ENCODE results near the gene MSMO1. TPM values are rescaled to one million over a fixed set of nuclear protein-coding genes. Genes with fewer than 3 reads are reported as not detected.

MSMO1 gene
- total RNA-seq, 4 donors from 2014 or later, result 13.2 to 45.2 (median 19.3) TPM

DNA sequence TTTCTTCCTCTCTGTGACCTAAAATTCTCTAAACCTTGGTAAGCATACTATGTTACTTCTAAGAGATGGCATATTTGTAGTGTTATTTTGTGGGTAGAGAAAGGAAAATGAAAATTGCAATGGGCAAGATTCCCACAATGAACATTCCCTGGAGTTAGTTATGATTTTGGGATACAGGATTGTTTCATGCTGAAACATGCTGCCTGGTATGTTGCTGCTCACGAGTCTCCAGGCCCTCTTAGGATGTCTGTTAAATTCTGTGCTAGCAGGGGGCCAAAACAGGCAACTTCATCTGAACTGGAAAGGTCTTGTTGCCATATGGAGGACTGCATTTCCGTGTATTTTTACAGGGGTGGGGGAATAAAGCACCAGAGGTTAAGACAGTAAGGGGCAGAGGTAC lies 18.9 kb upstream of the MSMO1 start:
- DNase-seq (ENCODE audit: low spot score), result no peak
- ATAC-seq (ENCODE audit: low FRiP score), result no peak
- TF ChIP-seq, protein P1, sequence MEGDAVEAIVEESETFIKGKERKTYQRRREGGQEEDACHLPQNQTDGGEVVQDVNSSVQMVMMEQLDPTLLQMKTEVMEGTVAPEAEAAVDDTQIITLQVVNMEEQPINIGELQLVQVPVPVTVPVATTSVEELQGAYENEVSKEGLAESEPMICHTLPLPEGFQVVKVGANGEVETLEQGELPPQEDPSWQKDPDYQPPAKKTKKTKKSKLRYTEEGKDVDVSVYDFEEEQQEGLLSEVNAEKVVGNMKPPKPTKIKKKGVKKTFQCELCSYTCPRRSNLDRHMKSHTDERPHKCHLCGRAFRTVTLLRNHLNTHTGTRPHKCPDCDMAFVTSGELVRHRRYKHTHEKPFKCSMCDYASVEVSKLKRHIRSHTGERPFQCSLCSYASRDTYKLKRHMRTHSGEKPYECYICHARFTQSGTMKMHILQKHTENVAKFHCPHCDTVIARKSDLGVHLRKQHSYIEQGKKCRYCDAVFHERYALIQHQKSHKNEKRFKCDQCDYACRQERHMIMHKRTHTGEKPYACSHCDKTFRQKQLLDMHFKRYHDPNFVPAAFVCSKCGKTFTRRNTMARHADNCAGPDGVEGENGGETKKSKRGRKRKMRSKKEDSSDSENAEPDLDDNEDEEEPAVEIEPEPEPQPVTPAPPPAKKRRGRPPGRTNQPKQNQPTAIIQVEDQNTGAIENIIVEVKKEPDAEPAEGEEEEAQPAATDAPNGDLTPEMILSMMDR (IDR thresholded peaks at IDR 0.05), result no peak

DNA sequence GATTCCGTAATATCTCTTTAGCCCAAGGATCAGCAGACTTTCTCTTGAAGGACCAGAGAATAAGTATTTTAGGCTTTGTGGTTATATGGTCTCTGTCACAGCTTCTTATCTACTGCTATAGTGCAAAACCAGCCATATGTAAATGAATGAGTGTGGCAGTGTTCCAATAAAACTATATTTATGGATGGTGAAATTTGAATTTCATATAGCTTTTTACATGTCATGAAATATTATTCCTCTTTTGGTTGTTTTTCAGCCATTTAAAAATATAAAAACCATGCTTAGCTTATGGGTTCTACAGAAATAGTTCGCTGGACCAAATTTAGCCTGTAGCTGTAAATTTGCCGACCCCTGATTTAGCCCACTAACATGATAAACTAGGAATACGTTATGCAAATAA lies 18.0 kb upstream of the MSMO1 start:
- TF ChIP-seq, protein P1 (IDR thresholded peaks at IDR 0.05), result no peak
- no peak for ATAC-seq (ENCODE audit: low FRiP score)
- DNase-seq (ENCODE audit: low spot score), result no peak

DNA sequence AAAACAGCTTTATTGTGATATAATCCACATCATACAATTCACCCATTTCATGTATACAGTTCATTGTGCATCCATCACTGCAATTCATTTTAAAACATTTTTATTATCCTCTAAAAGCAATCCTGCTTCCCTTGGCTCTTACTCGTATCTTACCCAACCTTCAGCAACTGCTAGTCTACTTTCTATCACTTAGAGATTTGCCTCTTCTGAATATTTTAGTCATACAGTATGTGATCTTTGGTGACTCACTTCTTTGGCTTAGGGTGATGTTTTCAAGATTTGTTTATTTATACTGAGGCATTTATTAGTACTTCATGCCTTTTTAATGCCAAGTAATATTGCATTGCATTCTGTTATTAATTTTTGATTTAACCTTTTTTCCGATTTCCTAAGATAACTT lies 15.0 kb upstream of the MSMO1 start:
- TF ChIP-seq, protein P1 (IDR thresholded peaks at IDR 0.05), result no peak
- ATAC-seq (ENCODE audit: low FRiP score), result no peak
- DNase-seq (ENCODE audit: low spot score), result no peak

DNA sequence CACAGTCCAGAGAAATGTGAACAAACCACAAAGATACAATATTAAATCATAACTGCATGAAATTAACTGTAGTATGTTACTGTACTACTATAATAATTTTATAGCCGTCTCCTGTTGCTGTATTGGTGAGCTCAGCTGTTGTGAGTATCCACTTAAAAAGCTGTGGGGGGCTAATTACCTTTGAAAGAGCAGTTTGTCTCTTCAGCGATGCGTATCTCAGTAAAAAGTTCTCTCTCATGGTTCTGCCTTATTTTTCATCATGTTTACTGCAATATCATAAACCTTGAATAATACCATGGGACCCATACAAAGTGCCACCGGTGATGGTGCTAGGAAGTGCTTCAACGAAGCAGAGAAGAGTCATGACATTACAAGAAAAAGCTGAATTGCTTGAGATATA lies 8.4 kb upstream of the MSMO1 start:
- TF ChIP-seq, protein P1 (IDR thresholded peaks at IDR 0.05), result no peak
- no peak for ATAC-seq (ENCODE audit: low FRiP score)
- no peak for DNase-seq (ENCODE audit: low spot score)

DNA sequence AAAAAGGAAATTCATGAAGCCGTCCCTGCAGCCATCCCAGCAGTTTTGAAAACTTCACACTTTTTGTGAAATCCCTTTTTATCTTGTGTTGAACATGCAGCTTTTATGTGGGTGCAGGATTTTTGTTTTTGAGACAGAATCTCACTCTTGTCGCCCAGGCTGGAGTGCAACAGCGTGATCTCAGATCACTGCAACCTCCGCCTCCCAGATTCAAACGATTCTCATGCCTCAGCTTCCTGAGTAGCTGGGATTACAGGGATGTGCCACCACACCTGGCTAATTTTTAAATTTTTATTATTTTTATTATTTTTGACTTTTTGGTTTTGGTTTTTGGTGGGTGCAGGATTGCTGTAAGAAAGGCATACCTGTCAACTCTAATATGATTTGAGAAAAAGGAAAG lies 8.0 kb upstream of the MSMO1 start:
- no peak for DNase-seq (ENCODE audit: low spot score)
- no peak for ATAC-seq (ENCODE audit: low FRiP score)
- TF ChIP-seq, protein P1 (IDR thresholded peaks at IDR 0.05), result no peak

DNA sequence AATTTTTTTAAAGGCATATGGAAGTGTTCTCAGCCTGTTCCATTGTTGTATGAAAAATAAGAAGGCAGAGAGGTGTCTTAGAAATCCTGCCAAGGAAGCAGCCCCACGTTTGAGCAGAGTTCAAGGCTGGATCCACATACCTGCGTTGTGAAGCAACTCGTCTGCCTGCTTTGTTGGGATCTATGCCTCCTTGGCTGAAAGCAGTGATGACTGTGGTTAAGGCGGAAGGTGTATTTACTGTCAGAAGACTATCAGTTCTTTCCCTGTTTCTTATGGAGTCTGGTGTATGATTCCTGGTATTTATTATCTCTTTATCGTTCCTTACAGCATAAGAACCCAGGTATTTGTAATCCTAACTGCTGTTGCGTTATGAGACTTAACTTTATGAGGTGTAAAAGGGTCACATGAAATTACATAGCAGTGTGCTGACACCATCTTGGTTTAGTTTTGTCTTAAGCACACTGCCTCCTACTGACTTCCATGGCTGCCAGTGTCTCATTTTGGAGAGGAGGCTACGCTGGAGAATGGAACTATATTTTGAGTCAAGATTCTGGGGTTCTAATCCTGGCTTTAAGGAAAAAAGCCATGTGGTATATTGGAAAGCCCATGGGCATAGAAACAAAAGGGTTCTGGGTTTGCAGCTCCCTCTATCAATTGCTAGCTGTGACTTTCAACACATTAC lies 3.1 kb upstream of the MSMO1 start:
- DNase-seq (ENCODE audit: low spot score) (no peak), ATAC-seq (ENCODE audit: low FRiP score) (no peak)
- TF ChIP-seq, protein P1 (IDR thresholded peaks at IDR 0.05), result no peak

DNA sequence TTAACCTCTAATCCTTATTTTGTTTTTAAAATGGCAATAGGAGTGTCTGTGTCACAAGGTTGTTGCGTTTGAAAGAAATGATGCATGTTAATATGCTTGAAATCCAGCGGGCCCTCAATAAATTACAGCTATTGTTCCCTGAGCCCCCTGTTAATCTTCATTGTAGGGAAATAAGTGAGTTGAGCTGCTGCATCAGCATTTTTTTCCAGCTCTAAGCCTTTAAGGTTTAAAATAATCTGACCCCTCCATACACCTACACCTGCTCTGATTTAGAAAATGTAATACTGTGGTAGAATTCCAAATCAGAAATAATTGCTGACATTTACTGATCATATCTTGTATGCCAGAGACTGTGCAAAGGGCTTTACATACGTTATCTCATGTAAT lies 2.6 kb upstream of the MSMO1 start:
- TF ChIP-seq, protein P1 (IDR thresholded peaks at IDR 0.05), result no peak
- no peak for DNase-seq (ENCODE audit: low spot score)
- ATAC-seq (ENCODE audit: low FRiP score), result no peak

All from omental fat pad (tissue), 4 donors.